GM15510 (cell line): Measurements from ENCODE around the gene AXIN1.

Source experiments
- POLR2A ChIP-seq: IDR thresholded peaks from 3 replicates; pipeline ENCODE4 v1.6.1; 2011; ENCODE audit warnings: borderline replicate concordance; ENCODE audit not compliant: insufficient read length; ENCODE audit errors: extremely low read depth

Gene AXIN1

DNA sequence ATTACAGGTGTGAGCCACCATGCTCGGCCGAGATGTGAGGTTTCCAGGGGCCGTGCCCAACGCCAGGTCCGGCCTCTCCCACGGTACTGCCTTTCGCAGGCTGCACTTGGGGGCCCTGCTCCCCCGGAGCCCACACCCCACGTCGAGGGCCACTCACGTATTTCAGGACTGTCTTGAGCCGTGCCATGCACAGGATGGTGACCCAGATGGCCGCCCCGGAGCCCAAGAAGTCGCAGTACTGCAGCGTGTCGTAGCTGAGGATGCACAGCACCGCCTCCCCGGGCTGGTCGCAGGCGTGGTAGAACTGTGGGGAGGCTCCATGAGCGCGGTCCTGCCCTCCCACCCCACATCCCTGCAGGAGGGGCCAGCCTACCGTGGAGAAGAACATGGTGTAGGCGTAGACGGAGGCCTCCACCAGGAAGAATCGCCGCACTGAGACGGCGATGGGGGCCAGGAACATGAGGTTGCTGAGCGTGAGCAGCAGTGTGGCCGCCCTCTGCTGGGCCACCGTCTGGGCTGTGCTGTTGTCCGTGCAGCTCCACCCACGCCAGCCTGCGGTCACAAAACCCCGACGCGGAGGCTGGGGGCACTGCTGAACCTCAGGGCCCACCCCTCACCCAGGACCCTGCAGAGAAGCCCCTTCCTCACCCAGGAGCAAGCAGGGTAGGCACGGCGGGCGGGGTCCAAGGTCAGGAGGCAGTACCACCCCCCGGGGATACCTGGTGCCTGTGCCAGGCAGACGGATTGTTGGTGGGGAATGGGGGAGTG is 21.5 kb upstream of the AXIN1 start:
- no peak for TF ChIP-seq POLR2A

DNA sequence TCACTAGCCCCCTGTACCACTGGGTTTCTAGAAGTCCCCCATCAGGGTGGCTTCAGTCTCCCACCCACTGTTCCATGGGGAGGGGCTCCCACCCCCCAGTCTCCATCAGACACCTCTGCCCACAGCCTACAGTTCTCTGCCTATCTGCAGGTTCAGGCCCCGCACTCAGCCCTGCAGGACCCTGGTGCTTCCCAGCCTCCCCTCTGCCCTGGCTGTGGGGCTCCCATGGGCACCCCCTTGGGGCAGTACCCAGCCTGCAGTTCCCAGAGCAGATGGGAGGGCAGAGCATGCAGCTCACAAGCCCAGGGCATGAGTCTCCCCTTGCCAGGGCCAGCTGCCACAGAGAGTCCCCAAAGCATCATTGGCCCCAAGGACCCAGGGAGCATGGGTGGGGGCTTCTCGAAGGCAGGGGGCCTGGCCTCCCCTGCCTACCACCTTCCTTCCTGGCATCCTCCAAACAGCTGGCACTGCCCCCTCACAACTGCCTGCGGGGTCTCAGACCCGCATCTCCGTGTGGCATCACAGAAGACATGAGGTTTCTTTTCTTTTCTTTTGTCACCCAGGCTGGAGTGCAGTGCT is 20.6 kb upstream of the AXIN1 start:
- no peak for TF ChIP-seq POLR2A

DNA sequence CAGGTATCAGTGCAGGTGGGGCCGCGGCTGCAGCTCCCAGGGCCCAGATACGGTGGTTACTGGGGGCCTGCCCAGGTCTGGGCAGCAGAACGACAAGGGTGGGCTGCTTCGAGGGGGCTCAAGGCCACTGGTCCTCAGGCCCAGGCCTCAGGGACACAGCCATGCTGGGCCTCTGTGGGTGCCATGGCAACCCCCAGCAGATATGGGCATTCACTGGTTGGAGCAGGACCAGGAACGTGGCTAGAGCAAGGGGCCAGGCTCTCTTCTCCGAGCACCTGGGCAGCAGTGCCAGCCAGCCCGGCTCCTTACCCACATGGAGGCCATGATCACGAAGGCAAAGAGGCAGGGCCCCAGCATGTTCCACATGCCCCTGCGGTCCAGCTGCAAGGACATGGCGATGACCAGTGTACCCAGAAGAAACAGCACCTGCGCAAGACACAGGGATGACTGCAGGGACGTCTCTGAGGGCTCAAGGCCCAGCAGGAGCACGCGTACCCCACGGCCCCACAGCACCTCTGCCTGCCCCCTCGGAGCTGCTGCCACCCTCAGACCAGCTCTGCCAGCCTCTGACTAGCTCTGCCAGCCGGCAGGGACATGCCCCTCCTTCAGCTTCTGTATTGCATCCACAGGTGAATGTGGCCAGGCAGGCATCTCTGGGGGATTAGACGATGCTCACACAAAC is 19.9 kb upstream of the AXIN1 start:
- TF ChIP-seq POLR2A, result no peak

DNA sequence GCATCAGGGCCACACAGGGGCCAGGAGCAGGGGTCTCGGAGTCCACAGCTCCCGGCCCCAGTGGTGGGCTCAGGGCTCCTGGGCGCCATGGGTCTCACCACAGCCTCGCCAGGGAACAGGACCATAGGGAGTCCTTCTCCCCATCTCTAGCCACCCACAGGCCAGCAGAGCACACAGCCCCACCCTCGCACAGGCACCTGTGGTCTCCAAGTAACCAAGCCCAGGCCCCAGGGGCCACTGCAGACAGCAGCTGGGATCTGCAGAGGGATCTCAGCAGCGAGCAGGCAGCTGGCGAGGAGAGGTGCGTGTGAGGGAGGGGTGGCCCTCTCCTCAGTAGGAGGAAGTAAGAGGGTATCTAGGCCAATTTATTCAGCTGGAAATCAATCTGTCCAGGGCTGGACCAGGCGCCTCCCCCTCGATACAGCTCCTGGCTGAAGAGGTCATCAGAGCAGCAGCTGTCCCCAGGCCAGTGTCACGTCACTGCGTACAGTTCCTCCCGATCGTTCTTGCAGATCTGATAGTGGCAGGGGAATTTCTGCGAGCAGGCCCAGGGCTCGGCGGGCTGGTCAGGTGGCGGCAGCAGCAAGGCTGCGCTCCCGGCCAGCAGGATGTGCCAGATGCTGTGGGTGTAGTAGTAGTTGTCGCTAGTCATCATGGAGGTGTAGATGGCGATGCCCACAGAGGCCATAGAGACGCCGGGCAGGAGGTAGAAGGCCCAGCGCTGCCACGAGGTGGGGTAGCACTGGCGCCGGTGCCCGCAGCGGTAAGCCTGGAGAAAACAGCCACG is 19.2 kb upstream of the AXIN1 start:
- TF ChIP-seq POLR2A, result no peak

DNA sequence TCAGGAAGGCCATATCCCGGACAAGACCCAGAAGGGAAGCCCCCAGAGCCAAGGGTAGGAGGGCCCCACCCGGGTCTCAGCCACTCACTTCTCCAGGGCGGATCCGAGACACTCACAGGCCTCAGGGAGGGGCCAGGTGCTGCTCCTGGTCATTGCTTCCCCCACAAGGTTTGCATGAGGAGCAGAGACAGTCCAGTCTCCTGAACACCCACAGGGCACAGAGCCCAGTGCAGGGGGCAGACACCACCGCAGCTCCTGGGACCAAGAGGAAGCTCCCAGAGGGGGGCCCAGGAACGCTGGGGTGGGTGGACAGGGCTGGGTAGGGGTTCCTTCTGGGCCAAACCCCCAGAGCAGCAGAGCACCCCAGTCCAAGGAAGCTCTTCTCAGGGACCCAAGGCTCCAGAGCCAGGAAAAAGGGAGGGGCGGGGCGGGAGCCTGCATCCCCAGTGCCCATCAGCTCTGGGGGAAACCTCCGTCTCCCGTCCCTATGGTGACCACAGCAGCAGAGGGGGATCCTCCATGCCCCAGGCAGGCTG is 18.5 kb upstream of the AXIN1 start:
- no peak for TF ChIP-seq POLR2A

DNA sequence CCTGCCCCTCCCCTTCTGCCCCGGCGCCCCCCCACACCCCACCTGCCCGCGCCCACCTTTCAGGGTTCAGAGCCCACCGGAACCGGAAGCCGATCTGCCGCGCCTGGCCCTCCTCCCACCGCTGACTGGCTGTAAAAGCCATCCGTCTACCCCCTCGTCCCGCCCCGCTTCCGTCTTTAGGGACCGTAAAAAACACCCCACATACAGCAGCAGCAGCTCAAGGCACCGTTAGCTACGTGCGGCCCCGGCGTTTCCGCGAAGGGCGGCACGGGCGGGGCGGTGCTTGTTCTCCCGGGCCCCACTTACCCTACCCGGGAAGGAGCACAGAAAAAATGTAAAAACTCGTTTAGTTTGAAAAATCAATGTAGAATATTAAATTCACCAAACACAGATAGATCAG is 17.9 kb upstream of the AXIN1 start, which contains the start of gene MRPL28:
Gene MRPL28, minus strand, starts transcription at position 96 of the 400 bp plus-strand sequence. CDS start 320 bp downstream, outside the sequence.
- TF ChIP-seq POLR2A, result peak; percentile 63

DNA sequence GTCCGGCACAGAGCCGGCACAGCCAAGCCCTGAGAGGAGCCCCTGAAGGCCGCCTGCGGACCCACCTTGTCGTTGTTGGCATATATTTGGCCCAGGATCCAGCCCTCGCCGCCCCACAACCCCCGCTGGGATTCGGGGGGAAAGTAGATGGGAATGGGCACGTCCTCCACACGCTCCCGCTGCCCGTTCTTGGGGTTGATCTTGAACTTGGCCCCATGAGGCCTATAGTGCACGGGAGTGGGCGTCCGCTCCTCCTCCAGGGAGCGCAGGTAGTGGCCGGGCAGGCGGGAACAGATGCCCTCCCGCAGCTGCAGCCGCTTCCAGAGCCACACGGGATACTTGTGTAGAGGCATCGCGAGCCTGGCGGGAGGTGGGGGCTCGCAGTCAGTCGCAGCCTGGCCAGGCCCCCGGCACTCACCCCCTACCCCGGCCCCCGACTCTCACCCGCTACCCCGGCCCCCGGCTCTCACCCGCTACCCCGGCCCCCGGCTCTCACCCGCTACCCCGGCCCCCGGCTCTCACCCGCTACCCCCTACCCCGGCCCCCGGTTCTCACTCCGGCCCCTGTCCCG is 17.4 kb upstream of the AXIN1 start:
- TF ChIP-seq POLR2A, result no peak

DNA sequence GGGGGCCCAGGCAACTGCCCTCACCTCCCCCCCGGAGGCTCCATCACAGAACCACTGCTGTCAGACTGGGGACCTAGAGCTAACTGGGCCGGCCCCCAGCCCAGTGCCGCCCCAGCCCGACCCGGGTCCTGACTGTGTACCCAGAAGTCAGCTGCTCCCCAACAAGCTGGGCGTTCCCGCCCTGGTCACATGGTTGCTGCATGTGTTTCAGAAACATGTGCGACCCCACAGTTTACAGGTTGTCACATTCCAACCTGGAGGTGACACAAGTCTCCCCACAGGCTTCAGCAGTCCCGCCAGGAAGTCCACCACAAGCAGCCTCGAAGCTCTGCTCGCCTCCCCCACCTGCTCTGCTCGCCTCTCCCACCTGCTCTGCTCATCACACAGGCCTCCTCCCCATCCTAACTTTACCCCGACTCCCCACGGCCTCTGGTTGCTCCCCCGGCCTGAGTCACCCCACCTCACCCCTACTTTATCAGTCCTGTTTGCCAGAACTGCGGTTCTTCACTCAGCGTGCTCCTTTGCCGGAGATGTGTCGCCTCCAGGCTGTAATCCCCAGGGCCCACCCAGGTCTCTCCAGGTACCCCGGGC is 16.8 kb upstream of the AXIN1 start:
- TF ChIP-seq POLR2A, result no peak

GRCh38 chr16:368388-369158 is 16.1 kb upstream of the AXIN1 start:
- no peak for TF ChIP-seq POLR2A

DNA sequence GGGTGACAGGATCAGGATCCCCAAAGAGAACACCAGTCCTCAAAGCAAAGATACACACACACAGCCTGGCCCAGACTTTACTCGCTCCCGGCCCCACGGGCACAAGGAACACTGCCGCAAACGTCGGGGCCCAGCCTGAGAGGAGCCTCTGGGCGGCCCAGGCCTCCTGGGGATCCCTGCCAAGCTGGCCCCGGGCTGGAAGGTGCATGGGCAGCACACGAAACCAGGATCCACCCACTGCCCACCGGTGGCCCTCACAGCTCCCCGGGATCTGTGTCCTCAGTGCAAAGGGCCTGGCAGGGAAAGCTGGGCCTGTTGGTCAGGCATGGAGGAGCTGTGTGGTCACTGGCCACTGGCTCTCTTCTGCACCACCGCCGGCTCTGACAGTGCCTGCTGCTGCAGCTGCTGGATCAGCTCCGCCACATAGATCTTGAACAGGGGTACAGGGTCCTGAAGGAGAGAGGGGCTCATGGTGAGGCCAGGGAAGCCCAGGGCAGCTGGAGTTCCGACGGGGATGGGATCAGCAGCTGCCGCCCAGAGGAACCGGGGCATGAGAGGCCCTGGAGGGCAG is 14.9 kb upstream of the AXIN1 start:
- no peak for TF ChIP-seq POLR2A

- TF ChIP-seq POLR2A, result no peak
Observed at GRCh38 chr16:366476-366875, 14.0 kb upstream of the AXIN1 start.

- TF ChIP-seq POLR2A, result no peak
Observed at GRCh38 chr16:364595-365491, 12.3 kb upstream of the AXIN1 start.

DNA sequence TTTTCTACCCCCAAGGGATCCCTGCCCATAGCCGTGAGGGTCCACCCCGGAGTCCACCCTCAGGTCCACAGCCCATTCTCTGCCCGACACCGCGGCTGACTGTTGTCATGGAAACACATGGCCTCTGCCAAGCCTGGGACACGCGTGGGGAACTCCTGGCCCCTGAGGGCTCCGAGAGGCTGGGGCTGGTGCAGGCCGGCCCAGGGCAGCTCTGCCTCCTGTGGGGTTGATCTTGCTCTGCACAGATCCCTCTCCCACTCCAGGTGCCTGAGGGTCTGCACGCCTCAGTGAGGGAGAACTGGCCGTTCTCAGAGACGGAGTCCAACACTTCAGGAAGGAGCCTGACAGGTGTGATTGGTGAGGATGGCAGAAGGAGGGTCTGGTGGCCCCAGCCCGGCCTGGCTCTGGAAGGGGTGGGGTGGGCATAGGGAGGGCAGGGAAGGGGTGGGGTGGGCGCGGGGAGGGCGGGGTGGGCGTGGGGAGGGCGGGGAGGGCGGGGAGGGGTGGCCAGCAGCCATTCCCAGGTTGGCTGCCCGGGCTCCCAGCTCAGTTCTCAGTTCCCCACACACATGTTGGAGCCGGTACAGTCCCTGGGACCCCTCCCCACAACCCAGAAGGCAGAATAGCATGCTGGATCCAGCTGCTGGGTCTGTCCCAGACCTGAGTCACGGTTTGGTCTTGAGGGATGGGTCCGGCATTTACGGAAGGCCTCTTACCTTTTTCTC is 11.4 kb upstream of the AXIN1 start:
- no peak for TF ChIP-seq POLR2A
